HG02798 (cell line): ENCODE results near the gene STRADB.

ENCODE experiments used
- ATAC-seq: cut with Tn5 transposase; IDR thresholded peaks from one replicate; pipeline ENCODE4 v1.9.1; 2021; ENCODE audit warnings: mild to moderate bottlenecking; ENCODE audit not compliant: unreplicated experiment, poor library complexity

Gene STRADB

DNA sequence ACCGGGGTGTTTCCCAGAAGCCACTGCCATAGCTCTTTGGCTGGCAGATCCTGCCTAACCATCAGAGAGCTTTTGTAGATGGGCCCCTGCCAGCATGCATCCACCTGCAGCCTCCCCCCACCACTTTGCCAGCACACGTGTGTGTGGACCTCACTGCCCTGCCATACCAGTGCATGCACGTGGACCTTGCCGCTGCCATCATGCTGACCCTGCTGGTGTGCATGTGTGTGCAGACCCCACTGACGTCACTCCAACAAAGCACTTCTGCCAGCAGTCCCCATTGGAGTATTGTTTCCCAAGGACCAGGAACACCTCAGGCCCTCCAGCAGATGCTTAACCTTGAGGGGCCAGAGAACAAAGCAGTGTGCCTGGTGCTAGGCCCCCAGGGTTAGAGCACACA lies 71.4 kb downstream of the STRADB start:
- ATAC-seq, result no peak

DNA sequence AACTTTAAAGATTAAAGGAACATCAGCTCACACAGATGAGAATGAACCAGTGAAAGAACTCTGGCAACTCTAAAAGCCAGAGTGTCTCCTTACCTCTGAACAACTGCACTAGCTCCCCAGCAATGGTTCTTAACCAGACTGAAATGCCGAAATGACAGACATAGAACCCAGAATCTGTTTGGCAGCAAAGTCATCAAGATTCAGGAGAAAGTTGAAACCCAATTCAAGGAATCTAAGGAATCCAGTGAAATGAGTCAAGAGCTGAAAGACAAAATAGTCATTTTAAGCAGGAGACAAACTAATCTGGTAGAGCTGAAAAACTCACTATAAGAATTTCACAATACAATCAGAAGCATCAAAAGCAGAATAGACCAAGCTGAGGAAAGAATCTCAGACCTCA lies 72.0 kb downstream of the STRADB start:
- no peak for ATAC-seq
